Activated naive CD8-positive, alpha-beta T cell treated with anti-CD3 and anti-CD28 coated beads, Interleukin-2, amount 50 U/mL, for 16 hours (primary cell): Measurements from ENCODE around the gene TOR1AIP1.
"Not testable (repeated sequence)": the region's sequence is repeated elsewhere in the genome, so short reads cannot be mapped to it uniquely, and the experiment has no call there.

Experiments
- DNase-seq: peaks from one replicate; pipeline ENCODE4 v3.0.0-alpha.2; 2020; ENCODE audit warnings: low read depth, low spot score

The TOR1AIP1 gene, protein sequence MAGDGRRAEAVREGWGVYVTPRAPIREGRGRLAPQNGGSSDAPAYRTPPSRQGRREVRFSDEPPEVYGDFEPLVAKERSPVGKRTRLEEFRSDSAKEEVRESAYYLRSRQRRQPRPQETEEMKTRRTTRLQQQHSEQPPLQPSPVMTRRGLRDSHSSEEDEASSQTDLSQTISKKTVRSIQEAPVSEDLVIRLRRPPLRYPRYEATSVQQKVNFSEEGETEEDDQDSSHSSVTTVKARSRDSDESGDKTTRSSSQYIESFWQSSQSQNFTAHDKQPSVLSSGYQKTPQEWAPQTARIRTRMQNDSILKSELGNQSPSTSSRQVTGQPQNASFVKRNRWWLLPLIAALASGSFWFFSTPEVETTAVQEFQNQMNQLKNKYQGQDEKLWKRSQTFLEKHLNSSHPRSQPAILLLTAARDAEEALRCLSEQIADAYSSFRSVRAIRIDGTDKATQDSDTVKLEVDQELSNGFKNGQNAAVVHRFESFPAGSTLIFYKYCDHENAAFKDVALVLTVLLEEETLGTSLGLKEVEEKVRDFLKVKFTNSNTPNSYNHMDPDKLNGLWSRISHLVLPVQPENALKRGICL

DNA sequence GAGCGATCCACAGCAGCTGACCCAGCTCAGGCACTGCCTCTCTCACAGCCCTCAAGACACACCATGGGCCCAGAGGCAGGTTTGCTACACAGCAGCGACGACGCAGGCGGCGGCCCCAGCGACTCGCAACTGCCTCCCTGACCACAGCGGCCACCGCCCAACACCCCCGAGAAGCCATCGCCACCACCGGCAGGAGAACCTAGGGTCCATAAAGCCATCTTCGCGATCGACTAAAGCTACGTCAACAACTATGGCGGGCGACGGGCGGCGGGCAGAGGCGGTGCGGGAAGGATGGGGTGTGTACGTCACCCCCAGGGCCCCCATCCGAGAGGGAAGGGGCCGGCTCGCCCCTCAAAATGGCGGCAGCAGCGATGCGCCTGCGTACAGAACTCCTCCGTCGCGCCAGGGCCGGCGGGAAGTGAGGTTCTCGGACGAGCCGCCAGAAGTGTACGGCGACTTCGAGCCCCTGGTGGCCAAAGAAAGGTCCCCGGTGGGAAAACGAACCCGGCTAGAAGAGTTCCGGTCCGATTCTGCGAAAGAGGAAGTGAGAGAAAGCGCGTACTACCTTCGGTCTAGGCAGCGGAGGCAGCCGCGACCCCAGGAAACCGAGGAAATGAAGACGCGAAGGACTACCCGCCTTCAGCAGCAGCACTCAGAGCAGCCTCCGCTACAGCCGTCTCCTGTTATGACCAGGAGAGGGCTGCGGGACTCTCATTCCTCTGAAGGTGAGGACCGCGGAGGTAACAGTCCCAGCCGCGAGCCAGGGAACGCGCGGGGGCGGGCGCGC, at the start of gene TOR1AIP1:
Gene TOR1AIP1, plus strand, starts transcription at position 33 of the 787 bp plus-strand sequence. Its CDS starts 218 bp downstream, at position 251.
- DNase-seq: peak; percentile 91

DNA sequence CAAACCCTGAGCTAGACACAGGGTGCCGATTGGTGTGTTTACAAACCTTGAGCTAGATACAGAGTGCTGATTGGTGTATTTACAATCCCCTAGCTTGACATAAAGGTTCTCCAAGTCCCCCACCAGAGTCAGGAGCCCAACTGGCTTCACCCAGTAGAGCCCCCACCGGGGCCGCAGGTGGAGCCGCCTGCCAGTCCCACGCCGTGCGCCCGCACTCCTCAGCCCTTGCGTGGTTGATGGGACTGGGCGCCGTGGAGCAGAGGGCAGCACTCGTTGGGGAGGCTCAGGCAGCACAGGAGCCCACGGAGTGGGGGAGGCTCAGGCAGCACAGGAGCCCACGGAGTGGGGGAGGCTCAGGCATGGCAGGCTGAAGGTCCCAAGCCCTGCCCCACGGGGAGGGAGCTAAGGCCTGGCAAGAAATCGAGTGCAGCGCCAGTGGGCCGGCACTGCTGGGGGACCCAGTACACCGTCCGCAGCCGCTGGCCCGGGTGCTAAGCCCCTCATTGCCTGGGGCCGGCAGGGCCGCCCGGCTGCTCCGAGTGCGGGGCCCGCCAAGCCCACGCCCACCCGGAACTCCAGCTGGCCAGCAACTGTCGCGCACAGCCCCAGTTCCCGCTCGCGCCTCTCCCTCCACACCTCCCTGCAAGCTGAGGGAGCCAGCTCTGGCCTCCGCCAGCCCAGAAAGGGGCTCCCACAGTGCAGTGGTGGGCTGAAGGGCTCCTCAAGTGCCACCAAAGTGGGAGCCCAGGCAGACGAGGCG, 45.2 kb upstream of the TOR1AIP1 start:
- not testable (repeated sequence) for DNase-seq

DNA sequence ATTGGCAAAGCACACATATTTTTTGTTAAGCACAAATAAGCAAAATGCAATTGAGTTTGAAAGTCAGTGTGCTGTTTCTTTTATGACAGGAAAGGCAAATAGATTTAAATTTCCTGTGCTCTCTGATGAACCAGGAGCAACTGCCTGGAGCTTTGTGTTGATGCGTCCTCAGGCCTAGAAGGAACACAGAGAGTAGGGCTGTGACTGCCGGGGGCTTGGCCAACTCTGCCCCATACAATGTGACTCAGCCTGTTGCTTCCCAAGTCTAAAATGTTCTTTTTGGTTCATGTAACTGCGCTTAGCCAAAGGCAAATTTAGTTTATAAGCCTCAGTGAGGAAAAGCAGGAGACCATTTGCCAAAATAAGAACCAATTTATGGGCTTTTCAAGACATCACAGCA, 42.0 kb upstream of the TOR1AIP1 start:
- DNase-seq: no peak

DNA sequence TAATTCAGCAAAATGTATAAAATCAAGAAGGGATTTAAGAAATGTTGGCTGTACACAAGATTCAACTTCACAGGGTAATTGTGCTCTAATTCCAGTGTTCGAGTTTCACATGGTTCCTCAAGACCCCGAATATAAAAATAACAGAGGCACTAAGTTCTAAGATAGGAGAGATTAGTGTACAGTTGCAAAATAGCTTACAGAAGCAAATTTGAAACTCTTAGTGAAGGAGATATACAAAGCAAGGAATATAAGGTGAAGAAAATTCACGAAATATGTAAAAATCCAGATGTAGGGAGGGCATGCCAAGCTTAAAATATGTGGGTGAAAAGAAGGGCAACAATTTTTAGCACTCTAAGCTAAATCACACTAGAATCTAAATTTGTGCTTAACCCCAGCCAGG, 33.9 kb upstream of the TOR1AIP1 start:
- DNase-seq: no peak

DNA sequence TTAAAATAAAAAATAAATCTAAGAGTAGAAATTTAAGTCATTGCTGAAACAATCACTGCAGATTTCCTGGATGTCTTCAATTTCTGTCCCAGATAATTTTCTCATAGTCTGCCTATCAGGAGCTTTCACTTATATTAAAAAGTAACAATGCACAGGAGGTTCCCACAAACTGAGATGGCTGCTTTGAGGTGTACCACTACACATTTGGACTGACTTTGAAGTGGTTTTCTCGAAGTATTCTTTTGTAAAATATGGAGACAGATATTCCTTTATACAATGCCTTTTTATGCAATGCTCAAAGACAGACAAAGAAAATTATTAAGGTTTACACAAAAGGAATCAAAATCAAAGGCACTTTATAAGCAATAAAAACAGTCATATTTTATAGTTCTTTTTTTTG, 29.0 kb upstream of the TOR1AIP1 start:
- DNase-seq: no peak

DNA sequence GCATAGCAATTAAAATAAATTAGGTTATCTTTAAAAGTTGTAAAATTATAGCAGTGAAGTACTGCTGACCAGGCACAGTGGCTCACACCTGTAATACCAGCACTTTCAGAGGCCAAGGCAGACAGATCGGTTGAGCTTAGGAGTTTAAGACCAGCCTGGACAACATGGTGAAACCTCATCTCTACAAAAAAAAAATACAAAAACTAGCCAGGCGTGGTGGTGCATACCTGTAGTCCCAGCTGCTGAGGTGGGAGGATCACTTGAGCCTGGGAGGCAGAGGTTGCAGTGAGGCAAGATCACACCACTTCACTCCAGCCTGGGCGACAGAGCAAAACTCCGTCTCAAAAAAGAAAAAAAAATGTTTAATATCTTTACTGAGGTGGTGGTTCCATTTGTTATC, 26.3 kb upstream of the TOR1AIP1 start:
- not testable (repeated sequence) for DNase-seq

DNA sequence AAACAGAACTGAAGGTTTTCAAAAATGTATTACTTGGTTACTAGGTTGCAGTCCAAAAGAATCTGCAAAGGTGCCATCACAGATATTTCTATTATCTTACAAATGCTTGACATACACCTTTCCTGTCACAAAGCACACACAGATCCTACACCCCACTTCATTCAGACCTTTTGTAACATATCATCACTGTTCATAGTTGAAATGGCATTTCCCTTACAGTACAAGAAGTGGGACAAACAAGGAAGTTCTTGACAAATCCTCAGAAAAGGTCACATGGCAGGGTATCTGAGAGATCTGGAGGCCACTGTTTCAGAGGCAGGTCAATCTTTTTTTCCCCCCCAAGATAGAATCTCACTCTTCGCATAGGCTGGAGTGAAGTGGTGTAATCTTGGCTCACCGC, 25.8 kb upstream of the TOR1AIP1 start:
- DNase-seq: no peak

DNA sequence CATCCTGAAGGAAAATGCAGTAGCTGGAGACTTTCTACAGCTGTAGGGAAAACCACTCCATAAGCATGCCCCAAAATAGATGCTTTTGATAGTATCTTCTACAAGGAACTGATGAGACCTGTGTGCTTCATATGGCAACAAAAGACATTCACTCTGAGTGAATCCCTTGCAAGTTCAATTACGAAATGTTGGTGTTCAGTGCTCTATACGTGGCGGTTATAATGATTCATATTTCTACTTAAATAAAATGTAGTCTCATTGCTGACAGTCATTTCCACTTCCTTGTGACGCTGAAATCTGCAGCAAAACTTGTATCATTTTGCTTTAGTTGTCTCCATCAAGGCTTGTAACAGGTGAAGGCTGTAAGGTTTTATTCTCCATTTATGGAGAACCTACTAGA, 25.1 kb upstream of the TOR1AIP1 start:
- DNase-seq: no peak

DNA sequence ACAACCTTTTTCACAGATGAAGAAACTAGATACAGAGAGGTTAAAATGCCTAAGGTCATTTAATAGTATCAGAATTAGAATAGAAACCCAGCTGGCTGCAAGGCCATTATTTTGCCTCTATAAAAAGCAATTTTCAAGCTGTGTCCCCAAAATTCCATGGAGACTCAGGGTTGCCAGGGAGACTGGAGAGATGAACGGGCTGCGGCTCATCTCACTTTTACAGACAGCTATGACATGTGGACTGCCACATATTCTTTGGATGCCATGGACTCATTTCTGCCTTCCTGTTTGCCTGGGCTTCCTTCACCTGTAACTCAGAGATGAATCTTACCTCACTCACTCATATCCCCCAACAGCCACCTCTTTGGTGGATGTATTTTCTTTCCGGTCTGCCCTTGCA, 21.4 kb upstream of the TOR1AIP1 start:
- no peak for DNase-seq

DNA sequence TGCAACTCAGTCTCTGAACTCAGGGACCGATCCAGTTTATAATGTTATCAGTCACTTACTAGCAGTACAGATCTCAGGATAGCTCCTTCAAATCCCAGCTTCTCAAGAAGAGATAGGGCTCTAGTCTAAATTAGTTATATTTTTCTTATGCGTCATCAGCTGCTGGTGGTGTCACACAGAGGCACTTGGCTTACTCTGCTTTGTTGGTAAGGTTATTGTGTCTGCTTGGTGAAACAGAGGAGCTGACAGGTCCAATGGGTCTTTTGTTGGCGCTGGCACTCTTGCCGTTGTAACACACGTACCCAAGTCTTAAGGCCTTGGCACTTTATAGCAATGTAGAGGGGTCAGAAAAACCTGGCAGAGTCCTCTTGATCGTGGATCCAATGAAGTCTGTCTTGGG, 16.7 kb upstream of the TOR1AIP1 start:
- no peak for DNase-seq

DNA sequence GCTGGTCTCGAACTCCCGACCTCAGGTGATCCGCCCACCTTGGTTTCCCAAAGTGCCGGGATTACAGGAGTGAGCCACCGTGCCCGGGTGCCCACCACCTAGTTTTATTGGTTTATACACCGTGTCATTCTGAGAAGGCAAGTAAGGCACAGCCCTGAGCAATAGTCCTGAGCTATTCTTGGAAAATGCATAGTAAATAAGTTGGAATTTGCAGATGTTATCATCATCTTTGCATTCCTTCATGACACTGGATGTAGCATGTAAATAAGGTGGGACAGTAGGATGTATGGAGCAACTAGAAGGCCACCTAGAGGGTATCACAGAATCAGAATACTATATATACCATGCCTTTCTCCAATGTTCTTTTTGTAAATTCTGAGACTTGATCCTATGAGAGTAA, 15.5 kb upstream of the TOR1AIP1 start:
- no peak for DNase-seq

DNA sequence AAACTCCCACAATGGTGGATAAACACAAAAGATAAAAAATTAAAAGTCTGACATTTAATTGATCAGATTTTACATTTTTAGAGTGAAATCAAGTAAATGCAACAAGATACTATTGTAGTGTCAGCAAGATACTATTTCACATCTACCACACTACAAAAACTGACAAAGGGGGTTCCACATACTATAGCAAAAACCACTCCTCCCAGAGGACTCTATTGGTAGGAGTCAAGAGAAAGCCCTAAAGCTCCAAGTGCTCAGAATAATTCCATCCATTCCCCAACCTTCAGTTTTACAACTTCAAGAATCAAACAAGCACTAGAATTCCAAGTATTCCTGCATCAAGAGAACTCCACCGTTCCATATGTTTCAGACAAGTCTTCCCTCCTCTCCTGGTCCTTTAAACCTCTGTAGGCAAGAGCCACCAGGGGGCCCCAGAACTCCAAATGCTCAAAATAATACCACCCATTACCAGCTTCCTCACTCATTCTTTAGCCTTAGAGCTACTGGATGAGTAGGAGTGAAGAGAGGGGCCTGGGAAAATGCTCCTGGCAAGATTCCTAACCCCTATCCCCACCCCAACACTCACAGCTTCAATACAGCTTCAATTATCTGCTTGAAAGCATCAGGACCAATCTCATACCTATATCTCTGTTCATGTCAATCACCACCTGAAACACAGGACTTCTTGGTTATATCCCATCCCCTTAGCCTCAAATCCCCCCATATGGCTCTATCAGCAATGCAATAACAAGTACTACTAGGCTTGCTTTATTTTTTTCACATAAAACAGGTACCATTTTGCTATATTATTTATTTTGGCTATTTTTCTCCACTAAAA, 14.4 kb upstream of the TOR1AIP1 start:
- no peak for DNase-seq

DNA sequence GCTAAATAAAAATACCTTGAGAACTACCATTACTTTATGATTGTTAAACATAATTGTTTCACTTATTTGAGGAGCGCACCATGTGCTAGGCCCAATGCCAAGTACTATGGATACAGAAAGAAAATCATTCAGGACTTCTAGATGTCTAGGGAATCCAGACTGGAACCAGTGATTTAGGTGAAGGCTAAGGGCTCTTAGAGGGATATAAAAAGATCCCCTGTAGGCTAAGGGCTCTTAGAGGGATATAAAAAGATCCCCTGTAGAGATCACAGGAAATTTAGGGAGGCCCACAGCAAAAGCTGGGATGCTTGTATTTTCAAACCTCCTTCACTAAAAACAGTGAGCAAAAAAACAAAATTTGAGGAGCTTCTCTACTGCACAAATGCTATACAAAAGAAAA, 11.2 kb upstream of the TOR1AIP1 start:
- DNase-seq: no peak

DNA sequence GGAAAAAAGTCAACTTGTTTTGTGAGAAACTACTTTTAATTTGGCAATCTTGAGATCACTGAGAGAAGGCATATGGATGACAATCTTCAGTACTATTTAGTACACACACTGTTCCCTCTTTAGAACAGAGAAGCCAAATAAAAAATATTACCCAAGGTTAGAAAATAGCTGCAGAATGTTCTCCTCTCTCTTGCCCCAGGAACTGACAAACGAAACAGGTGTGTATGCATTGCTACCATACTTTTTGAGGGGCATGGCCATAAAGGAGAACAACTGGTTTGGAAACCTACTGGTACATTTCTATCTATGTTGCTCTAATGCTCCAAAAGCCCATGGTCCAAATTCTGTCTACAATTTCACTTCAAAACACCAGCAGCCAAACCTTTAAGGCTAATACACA, 10.1 kb upstream of the TOR1AIP1 start:
- no peak for DNase-seq

DNA sequence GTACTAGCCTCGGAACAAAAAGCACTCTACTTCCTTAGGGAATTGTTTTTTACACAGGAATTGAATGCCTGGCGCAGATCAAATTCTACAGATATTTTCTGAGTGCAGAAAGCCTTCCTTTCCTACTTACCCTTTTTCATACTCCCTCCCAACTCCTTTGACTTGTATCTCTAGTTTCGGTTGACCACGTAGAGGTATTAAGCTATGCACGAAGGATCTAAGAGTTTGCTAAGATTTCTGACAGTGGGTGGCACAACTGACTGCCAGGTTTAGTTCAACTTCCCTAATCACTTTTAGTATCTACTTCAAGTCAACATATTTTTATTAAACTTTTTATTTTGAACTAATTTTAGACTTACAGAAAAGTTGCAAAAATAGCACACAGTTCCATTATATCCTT, 9.5 kb upstream of the TOR1AIP1 start:
- no peak for DNase-seq

DNA sequence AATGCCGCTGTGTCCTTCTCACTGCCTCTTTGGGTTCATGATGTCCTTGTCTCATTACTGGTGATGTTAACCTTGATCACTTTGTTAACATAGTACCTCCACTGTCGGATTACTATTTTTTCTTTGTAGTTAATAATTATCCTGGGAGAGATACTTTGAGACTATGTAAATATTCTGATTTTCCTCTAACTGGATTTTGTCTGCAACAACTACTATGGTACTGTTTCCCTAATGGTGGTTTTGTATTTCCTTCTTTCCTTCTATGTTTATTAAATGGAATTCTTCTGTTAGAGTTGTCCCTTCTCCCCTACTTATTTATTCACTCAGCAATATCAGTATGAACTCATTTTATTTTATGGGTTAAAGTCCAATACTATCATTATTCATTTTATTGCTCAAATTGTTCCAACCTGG, 8.6 kb upstream of the TOR1AIP1 start:
- no peak for DNase-seq

DNA sequence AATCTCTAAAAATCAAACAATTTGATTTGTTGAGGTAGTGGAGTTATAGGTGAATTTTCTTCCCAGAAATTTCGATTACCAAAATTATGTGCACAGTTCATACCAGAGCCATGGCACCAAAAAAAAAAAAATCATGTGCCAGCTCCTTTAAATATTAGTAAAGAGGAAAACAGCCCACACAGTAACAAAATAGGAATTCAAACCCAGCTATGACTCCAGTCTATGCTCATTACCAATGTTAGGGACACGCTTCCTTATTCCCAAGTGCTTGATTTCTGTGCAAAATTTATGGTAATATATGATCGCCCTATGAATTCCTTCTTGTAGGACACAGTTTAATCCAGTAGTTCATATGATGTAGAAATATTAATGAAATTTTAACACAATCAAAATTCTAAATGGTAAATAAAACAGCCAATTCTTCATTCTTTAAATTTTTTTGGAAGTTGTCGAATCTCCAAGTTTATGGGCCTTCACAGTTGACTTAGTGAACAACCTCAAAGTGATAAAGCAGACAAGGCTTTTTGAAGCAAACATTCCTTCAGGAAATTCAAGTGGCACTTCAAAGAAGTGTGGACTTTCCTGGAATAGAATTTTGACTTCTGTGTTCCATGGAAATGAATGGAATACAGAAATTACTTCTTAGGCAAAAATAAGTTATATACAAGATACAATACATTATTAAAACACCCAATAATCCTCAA, 6.3 kb upstream of the TOR1AIP1 start:
- no peak for DNase-seq

DNA sequence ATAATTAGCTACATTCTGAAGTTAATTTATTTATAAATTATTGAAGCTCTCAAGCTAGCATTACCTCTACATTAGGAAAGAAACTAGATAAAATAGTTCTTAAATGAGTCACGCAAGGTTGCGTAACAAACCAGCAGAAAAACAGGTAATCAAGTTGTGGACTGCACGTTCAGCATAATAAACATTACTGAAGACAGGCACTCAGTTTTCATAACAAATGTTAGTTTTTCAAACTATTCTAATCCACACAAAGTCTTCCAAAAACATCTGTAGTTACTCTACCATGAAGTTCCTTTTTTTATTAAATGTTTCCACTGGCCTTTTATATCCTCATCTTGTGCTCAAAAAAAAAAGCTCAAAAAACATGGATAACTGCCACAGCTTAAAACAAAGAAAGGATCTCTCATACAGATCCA, 5.8 kb upstream of the TOR1AIP1 start:
- DNase-seq: no peak

DNA sequence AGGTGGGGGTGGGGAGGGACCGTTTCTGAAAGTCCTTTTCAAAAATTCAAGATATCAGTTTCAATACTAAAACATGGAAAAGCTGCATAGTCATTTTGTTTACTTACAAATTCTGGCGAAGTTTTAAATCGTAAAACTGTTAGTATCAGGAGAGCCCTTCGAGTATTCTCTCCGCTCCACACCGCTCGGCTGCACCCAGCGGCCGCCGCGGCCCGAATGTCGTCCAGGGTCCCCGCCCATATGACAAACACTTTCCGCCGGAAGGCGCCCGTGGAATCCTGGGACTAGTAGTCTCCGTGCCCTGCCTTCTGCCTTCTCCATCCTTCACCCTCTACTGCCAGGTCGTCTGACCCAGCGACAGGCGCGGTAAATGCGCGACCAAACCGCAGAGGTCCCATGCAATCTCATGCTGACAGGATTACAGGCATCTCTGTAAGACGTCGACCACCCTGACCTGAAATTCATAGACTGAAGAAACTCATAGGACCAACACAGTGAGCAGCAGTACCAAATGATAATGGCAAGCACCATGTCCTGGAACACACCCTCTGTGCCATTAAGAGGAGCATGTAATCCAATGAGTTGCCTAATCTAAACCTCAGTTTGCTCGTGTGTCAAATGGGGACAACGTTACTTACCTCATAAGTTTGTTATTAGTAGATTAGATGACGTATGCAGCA, 4.4 kb upstream of the TOR1AIP1 start, which contains the start of gene TOR1AIP2:
Gene TOR1AIP2, minus strand, starts transcription at position 218 of the 680 bp plus-strand sequence. CDS start 25,138 bp downstream, outside the sequence.
- peak; percentile 75 for DNase-seq

DNA sequence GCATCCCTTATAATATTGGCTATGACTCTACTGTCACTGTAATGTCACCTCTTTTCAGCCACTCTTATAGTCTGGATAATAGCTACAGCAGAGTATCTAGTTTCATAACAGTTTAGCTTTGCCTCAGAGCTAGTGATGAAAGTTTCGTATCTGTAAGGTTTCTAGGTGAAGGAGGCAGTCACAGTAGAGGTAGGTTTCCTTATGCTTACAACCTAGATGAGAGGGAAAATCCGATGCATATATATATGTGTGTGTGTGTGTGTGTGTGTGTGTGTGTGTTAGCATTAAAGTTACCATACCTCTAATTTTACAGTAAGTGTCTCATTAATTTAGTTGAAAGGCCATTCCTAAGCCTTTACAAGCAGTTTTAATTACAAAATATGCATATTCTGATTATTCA, 2.3 kb upstream of the TOR1AIP1 start:
- DNase-seq: no peak
